ENCODE results near the gene BTNL9.
"Not testable (repeated sequence)": the region's sequence is repeated elsewhere in the genome, so short reads cannot be mapped to it uniquely, and the experiment has no call there.

The BTNL9 gene

DNA sequence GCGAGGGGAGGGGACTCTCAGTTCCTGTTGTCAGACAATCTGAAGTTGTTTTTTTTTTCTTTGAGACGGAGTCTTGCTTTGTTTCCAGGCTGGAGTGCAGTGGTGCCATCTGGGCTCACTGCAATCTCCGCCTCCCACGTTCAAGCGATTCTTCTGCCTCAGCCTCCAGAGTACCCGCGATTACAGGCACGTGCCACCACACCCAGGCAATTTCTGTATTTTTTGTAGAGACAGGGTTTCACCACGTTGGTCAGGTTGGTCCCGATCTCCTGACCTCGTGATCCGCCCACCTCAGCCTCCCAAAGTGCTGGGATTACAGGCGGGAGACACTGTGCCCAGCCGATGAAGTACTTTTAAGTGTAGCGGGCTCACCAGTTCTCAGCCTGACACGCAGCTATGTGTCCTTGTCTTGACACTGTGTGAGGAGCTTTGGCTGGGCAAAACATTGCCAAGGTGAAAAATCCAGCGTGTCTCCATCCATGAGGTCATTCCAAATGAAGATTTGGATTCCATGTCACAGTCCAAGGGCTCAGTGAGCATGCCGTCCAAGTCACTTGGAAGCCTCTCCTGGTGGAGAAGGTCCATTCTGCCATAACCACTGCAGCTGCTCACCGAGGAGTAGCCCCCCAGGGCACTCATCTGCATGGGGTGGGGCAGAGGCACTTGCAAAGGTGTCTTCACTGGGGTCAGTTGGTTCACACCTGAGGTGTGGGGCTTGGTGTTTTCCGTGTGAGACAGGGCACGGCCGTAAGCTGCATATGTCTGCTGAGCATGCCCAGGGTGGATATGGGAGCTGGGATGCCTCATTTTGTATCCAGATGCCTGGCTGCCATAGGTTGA is 58.9 kb downstream of the BTNL9 start:
- H3K27ac ChIP-seq (ENCODE audit: low read length) = no peak overlapping the region
- no peaks in the 10 kb centered on the region for H3F3A ChIP-seq (ENCODE audit: insufficient read depth, low read length)
- H4K20me1 ChIP-seq (ENCODE audit: insufficient read depth, low read length) = no peaks in the 10 kb centered on the region
- H3K79me2 ChIP-seq (ENCODE audit: low read length) = no peaks in the 10 kb centered on the region
- H3K9me2 ChIP-seq (replicated peaks; ENCODE audit: insufficient read depth, low read length) = no peaks in the 10 kb centered on the region
- H3K4me1 ChIP-seq (ENCODE audit: low read length) = no peaks in the 10 kb centered on the region
- no peaks in the 10 kb centered on the region for H3K27me3 ChIP-seq (replicated peaks; ENCODE audit: insufficient read depth, low read length)
- H3K9me3 ChIP-seq (replicated peaks; ENCODE audit: insufficient read depth, low read length) = no peaks in the 10 kb centered on the region
- no peak overlapping the region for H3K9ac ChIP-seq (ENCODE audit: low read length)
- no peak overlapping the region for H3K4me2 ChIP-seq (ENCODE audit: low read depth, low read length)
- DNase-seq = no peak
- TF ChIP-seq EZH2 (optimal IDR thresholded peaks at IDR 0.05; ENCODE audit: low read depth, low read length) = no peak
- TF ChIP-seq EZH2phosphoT487 (IDR thresholded peaks at IDR 0.05; ENCODE audit: low read length) = no peak
- TF ChIP-seq, protein P1, sequence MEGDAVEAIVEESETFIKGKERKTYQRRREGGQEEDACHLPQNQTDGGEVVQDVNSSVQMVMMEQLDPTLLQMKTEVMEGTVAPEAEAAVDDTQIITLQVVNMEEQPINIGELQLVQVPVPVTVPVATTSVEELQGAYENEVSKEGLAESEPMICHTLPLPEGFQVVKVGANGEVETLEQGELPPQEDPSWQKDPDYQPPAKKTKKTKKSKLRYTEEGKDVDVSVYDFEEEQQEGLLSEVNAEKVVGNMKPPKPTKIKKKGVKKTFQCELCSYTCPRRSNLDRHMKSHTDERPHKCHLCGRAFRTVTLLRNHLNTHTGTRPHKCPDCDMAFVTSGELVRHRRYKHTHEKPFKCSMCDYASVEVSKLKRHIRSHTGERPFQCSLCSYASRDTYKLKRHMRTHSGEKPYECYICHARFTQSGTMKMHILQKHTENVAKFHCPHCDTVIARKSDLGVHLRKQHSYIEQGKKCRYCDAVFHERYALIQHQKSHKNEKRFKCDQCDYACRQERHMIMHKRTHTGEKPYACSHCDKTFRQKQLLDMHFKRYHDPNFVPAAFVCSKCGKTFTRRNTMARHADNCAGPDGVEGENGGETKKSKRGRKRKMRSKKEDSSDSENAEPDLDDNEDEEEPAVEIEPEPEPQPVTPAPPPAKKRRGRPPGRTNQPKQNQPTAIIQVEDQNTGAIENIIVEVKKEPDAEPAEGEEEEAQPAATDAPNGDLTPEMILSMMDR (IDR thresholded peaks at IDR 0.05; ENCODE audit: low read length) = no peak
- no peaks in the 10 kb centered on the region for H3K36me3 ChIP-seq (replicated peaks; ENCODE audit: insufficient read depth, low read length)
- no peak overlapping the region for H3K4me3 ChIP-seq (ENCODE audit: low read length)
- H2AFZ ChIP-seq (ENCODE audit: low read length) = no peak overlapping the region

DNA sequence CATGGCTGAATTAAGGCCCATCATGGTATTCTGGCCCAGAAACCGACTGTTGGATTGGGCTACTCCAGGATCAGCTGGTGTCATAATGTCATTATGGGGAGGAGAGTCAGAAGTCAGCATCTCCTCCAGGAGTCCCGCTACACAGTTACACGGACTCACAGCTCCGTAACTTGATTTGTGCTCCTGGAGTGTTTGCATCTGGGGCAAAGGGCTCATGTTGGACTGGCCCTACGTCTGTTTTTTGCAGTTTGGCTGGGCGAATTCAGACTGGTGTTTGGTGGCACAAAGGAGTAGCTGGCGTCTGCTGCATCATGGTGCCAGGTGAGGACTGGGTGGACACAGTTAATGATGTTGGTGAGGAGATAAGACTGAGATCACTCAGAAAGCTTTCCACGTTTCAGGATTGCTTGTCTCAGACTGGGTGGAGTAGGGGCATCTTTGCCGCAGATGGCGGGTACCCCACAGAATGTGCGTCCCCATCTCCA is 59.6 kb downstream of the BTNL9 start:
- Histone ChIP-seq H4K20me1 (ENCODE audit: insufficient read depth, low read length) (no peaks in the 10 kb centered on the region), H3K79me2 (ENCODE audit: low read length) (no peaks in the 10 kb centered on the region), H3K4me2 (ENCODE audit: low read depth, low read length) (no peak overlapping the region), H3F3A (ENCODE audit: insufficient read depth, low read length) (no peaks in the 10 kb centered on the region), H3K9ac (ENCODE audit: low read length) (no peak overlapping the region), H2AFZ (ENCODE audit: low read length) (no peak overlapping the region), H3K4me1 (ENCODE audit: low read length) (no peaks in the 10 kb centered on the region), H3K27me3 (replicated peaks; ENCODE audit: insufficient read depth, low read length) (no peaks in the 10 kb centered on the region; the same call in 1 of the 2 replicates), H3K27ac (ENCODE audit: low read length) (no peak overlapping the region), H3K36me3 (replicated peaks; ENCODE audit: insufficient read depth, low read length) (no peaks in the 10 kb centered on the region), H3K9me2 (replicated peaks; ENCODE audit: insufficient read depth, low read length) (no peaks in the 10 kb centered on the region), H3K4me3 (ENCODE audit: low read length) (no peak overlapping the region), H3K9me3 (replicated peaks; ENCODE audit: insufficient read depth, low read length) (no peaks in the 10 kb centered on the region)
- DNase-seq = no peak
- TF ChIP-seq EZH2phosphoT487 (IDR thresholded peaks at IDR 0.05; ENCODE audit: low read length) (no peak), EZH2 (optimal IDR thresholded peaks at IDR 0.05; ENCODE audit: low read depth, low read length) (no peak)
- TF ChIP-seq, protein P1 (IDR thresholded peaks at IDR 0.05; ENCODE audit: low read length) = no peak

DNA sequence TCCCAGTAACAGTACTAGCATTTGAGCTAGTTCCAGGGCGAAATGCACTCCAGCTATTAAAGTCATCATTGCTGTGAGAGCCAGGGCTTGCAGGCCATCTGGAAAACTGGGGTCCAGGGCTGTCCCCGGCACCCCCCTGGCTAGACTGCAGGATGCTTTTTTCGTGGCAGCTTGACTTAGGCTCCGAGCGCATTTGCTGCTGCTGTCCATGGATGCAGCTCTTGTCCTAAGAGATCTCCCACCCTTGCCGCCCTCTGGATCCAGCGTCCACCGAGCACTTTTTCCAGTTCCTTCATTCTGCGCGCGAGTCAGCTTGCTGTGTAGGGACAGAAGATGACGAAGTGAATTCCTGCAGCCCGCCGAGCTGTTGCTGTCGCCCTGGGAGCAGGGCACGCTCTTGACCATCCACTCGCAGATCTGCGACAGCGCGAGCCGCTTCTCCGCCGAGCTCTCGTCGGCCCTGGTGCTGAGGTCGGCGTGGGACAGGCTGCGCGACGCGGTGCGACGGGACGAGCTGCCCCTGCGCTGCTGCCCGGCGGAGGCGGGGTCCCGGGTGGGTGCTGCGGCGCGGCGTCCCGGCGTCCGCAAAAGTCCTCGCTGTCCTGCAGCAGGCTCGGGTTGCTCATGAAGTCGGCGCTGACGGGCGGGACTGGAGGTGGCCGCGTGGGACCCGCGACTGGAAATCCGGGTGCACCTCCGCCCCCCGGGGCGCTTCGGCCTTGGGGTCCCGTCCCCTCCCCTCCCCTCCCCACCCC is 60.2 kb downstream of the BTNL9 start:
- Histone ChIP-seq H3K4me3 (ENCODE audit: low read length) (no peak overlapping the region), H3F3A (ENCODE audit: insufficient read depth, low read length) (no peaks in the 10 kb centered on the region), H3K9me3 (replicated peaks; ENCODE audit: insufficient read depth, low read length) (no peaks in the 10 kb centered on the region), H3K4me1 (ENCODE audit: low read length) (no peaks in the 10 kb centered on the region), H3K4me2 (ENCODE audit: low read depth, low read length) (no peak overlapping the region), H3K9me2 (replicated peaks; ENCODE audit: insufficient read depth, low read length) (no peaks in the 10 kb centered on the region), H3K79me2 (ENCODE audit: low read length) (no peaks in the 10 kb centered on the region), H4K20me1 (ENCODE audit: insufficient read depth, low read length) (no peaks in the 10 kb centered on the region), H2AFZ (ENCODE audit: low read length) (no peak overlapping the region), H3K27ac (ENCODE audit: low read length) (no peak overlapping the region), H3K9ac (ENCODE audit: low read length) (no peak overlapping the region), H3K36me3 (replicated peaks; ENCODE audit: insufficient read depth, low read length) (no peaks in the 10 kb centered on the region), H3K27me3 (replicated peaks; ENCODE audit: insufficient read depth, low read length) (no peaks in the 10 kb centered on the region; the same call in 1 of the 2 replicates)
- no peak for DNase-seq
- TF ChIP-seq EZH2phosphoT487 (IDR thresholded peaks at IDR 0.05; ENCODE audit: low read length) (no peak), EZH2 (optimal IDR thresholded peaks at IDR 0.05; ENCODE audit: low read depth, low read length) (no peak)
- TF ChIP-seq, protein P1 (IDR thresholded peaks at IDR 0.05; ENCODE audit: low read length) = no peak

DNA sequence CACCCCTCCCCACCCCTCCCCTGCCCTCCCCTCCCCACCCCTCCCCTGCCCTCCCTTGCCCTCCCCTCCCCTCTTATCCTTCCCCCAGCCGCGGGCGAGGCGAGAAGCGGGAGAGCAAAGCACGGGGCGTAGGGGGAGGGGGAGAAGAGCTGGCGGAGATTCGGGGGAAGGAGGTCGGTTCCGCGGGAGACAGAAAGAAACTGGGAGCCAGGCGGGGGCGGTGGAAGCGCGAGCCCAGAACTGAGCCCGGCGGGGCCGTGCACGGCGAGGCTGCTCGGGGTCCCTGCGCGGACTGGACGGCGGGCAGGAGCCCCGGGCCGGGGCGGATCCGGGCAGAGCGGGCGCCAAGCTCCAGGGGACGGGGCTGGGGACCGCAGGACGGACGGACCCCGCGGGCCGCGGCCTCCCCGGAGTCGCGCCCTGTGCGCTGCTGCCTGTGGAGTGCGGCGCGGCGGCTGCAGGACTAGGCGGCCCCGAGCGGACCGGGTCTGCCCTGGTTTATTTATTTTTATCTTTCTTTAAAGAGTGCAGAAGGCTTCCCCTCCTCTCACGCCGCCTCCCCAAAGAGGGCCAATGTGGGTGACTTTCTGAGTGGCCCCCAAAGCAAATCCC is 61.1 kb downstream of the BTNL9 start:
- not testable (repeated sequence) for H3K27me3 ChIP-seq (replicated peaks; ENCODE audit: insufficient read depth, low read length); H3K4me3 ChIP-seq (ENCODE audit: low read length); H3K27ac ChIP-seq (ENCODE audit: low read length); H2AFZ ChIP-seq (ENCODE audit: low read length); H3K4me2 ChIP-seq (ENCODE audit: low read depth, low read length); H3K9me2 ChIP-seq (replicated peaks; ENCODE audit: insufficient read depth, low read length); H3K36me3 ChIP-seq (replicated peaks; ENCODE audit: insufficient read depth, low read length); H3K9ac ChIP-seq (ENCODE audit: low read length); H4K20me1 ChIP-seq (ENCODE audit: insufficient read depth, low read length); H3K9me3 ChIP-seq (replicated peaks; ENCODE audit: insufficient read depth, low read length); H3F3A ChIP-seq (ENCODE audit: insufficient read depth, low read length); H3K4me1 ChIP-seq (ENCODE audit: low read length); DNase-seq; H3K79me2 ChIP-seq (ENCODE audit: low read length)
